Measurements from ENCODE around the gene TMEM52. TPM values are rescaled to one million over a fixed set of nuclear protein-coding genes. Genes with fewer than 3 reads are reported as not detected.
A peak's percentile ranks its signal among the peaks of the same experiment; 100 is the strongest.

Gene TMEM52
- total and polyA plus RNA-seq, 9 of the 15 experiments (the other 6 are each of a cell fraction or from before 2014, with no cell fraction given), result 0.37 to 22.5 (median 6.8) TPM

DNA sequence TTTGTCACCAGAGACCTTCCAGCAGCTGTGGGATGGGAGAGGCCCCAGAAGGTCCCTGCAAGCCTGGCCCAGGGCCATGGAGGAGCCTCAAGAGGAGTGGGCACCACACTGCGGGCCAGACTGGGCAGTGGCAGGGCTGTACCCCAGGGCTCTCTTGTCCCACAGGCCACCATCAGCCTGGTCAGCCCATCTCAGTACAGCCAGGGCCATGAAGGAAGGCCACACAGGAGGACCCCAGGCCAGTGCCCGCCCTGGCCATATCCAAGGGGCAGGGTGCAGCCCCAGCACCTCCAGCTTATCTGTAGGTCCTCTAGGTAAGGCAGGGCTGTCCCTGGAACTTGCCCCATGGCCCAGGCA lies 25.1 kb downstream of the TMEM52 start:
- intact Hi-C loops (cut with micrococcal nuclease), result no loop called here
- in situ Hi-C loops (cut with MboI), result no loop called here
- WGBS (ENCODE audit: insufficient coverage, low coverage, missing lambda C conversion rate), result 86% methylated on average over 2 of the region's 2 CpGs
- Histone ChIP-seq H3K27me3 (ENCODE audit: control insufficient read depth in 2 of 2, insufficient read depth in 2 of 2, low read length in 2 of 2) (peaks cover 0 to 14% of the 10 kb centered on the region in 2 experiments; a peak in 3 of 5 replicates), H3K4me1 (replicated peaks in 1 of 2; ENCODE audit: control insufficient read depth in 2 of 2, insufficient read depth in 2 of 2, low read length in 2 of 2) (peaks cover 22 to 60% of the 10 kb centered on the region in 2 experiments), H3K9ac (ENCODE audit: insufficient read depth in 1 of 2, low read depth in 2 of 2, low read length in 2 of 2) (peak overlapping the region in 1 of 2 experiments; percentile 59; a peak in 2 of 4 replicates), H3K27ac (ENCODE audit: extremely low read depth, low read depth, low read length) (no peak overlapping the region), H2AFZ (ENCODE audit: low read depth, low read length) (no peak overlapping the region), H3K9me3 (replicated peaks; ENCODE audit: control insufficient read depth, insufficient read depth, low read depth, low read length) (peaks cover 2% of the 10 kb centered on the region; the same call in 1 of the 2 replicates), H3K79me2 (ENCODE audit: control insufficient read depth, insufficient read depth, low read length) (peaks cover 27% of the 10 kb centered on the region), H4K20me1 (replicated peaks; ENCODE audit: control insufficient read depth, insufficient read depth, low read length) (peaks cover 3% of the 10 kb centered on the region), H3K4me3 (no peak overlapping the region), H3K36me3 (ENCODE audit: control insufficient read depth, insufficient read depth, low read length) (peaks cover 6% of the 10 kb centered on the region; the same call in 2 of the 3 replicates), H3K4me2 (ENCODE audit: insufficient read depth, low read length) (no peak overlapping the region), H3K9me1 (ENCODE audit: control insufficient read depth, insufficient read depth, low read length) (peaks cover 3% of the 10 kb centered on the region)
- FAIRE-seq (no peak), DNase-seq (ENCODE audit: extremely low read depth in 1 of 4, low spot score in 3 of 4) (no peak), ATAC-seq (no peak)
- TF ChIP-seq ZBTB8A (IDR thresholded peaks at IDR 0.05; ENCODE audit: partially characterized antibody), result no peak
- peak; percentile 36 for TF ChIP-seq KDM5B (IDR thresholded peaks at IDR 0.05; ENCODE audit: insufficient replicate concordance, low read depth, low read length)
- no TSS peak for BruUV-seq (replicated peaks)
- CTCF ChIA-PET (ENCODE audit: low intra/inter-chr PET ratio), result no interaction called here
- POLR2A ChIA-PET, result interaction anchor here (1.0 kb wide), 1 partner anchor 14 kb away, joined by 3 read pairs; no protein-coding TSS in a partner anchor

DNA sequence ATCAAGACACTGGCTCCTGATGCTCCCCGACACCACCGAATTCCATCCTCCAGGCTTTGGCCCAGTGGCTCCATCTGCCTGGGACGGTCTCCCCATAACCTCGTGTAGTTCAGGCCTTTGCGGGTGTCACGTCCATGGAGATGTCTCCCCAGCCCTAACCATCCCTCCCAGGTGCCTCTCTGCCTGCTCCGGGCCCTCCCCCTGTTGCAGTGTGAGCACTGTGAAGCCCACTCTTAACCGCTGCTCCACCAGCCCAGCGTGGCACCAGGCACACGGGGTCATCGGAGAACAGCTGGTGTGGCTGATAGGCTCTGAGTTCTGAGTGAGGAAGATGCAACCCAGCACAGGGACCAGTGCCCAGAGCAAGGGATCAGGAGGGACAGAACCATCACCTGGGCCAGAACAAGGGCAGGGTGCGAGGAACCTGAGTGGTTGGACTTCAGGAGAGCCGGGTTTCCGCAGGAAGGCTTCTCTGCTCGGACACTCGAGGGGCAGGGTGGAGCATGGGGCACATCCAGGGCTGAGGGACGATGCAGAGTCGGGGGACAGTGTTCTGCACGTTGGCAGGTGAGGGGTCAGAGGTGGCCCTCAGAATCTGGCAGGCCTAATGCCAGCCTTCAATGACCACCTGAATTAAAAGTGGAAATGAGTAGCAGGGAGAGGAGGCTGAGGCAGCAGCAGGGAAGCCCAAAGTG lies 25.6 kb downstream of the TMEM52 start:
- peaks cover 3% of the 10 kb centered on the region for H3K9me1 ChIP-seq (ENCODE audit: control insufficient read depth, insufficient read depth, low read length)
- no TSS peak for BruUV-seq (replicated peaks)
- CTCF ChIA-PET (ENCODE audit: low intra/inter-chr PET ratio), result no interaction called here
- intact Hi-C loops (cut with micrococcal nuclease), result no loop called here
- POLR2A ChIA-PET, result interaction anchor here (1.0 kb wide), 1 partner anchor 14 kb away, joined by 3 read pairs; no protein-coding TSS in a partner anchor
- peaks cover 6% of the 10 kb centered on the region; the same call in 2 of the 3 replicates for H3K36me3 ChIP-seq (ENCODE audit: control insufficient read depth, insufficient read depth, low read length)
- WGBS (ENCODE audit: insufficient coverage, low coverage, missing lambda C conversion rate), result 54% methylated on average over 19 of the region's 19 CpGs
- peaks cover 9% of the 10 kb centered on the region for H4K20me1 ChIP-seq (replicated peaks; ENCODE audit: control insufficient read depth, insufficient read depth, low read length)
- no peak for TF ChIP-seq PHB2 (IDR thresholded peaks at IDR 0.05; ENCODE audit: low read depth)
- TF ChIP-seq, protein P1, sequence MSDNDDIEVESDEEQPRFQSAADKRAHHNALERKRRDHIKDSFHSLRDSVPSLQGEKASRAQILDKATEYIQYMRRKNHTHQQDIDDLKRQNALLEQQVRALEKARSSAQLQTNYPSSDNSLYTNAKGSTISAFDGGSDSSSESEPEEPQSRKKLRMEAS (CRISPR knock-in tag; IDR thresholded peaks at IDR 0.05), result 0 out of 2 replicates have a peak, but pooled peaks have one; percentile 34
- TF ChIP-seq NCOA4 (IDR thresholded peaks at IDR 0.05; ENCODE audit: partially characterized antibody), result no peak
- no peak overlapping the region for H3K27ac ChIP-seq (ENCODE audit: extremely low read depth, low read depth, low read length)
- in situ Hi-C loops (cut with MboI), result no loop called here
- H3K27me3 ChIP-seq (ENCODE audit: control insufficient read depth in 2 of 2, insufficient read depth in 2 of 2, low read length in 2 of 2), result peaks cover 0 to 14% of the 10 kb centered on the region in 2 experiments; a peak in 2 of 5 replicates
- H3K9ac ChIP-seq (ENCODE audit: insufficient read depth in 1 of 2, low read depth in 2 of 2, low read length in 2 of 2), result peak overlapping the region in 1 of 2 experiments; percentile 59; a peak in 2 of 4 replicates
- peaks cover 2% of the 10 kb centered on the region; the same call in 1 of the 2 replicates for H3K9me3 ChIP-seq (replicated peaks; ENCODE audit: control insufficient read depth, insufficient read depth, low read depth, low read length)
- DNase-seq (ENCODE audit: extremely low read depth in 1 of 4, low spot score in 3 of 4) (no peak), ATAC-seq (no peak), FAIRE-seq (no peak)
- peaks cover 26 to 64% of the 10 kb centered on the region in 2 experiments for H3K4me1 ChIP-seq (replicated peaks in 1 of 2; ENCODE audit: control insufficient read depth in 2 of 2, insufficient read depth in 2 of 2, low read length in 2 of 2)
- no peak overlapping the region for H3K4me3 ChIP-seq
- no peak overlapping the region for H3K4me2 ChIP-seq (ENCODE audit: insufficient read depth, low read length)
- H2AFZ ChIP-seq (ENCODE audit: low read depth, low read length), result no peak overlapping the region
- peaks cover 32% of the 10 kb centered on the region for H3K79me2 ChIP-seq (ENCODE audit: control insufficient read depth, insufficient read depth, low read length)

All from K562 (cell line).